Measurements from ENCODE around the gene TMCO2. TPM values are rescaled to one million over a fixed set of nuclear protein-coding genes. Genes with fewer than 3 reads are reported as not detected.

TMCO2 gene
- total and polyA plus RNA-seq, 2 experiments from 2014 or later, result not detected

GRCh38 chr1:40248412-40248811 is 675 bp downstream of the TMCO2 start:
- no peak overlapping the region for H3K4me2 ChIP-seq (ENCODE audit: unreplicated experiment)
- no peaks in the 10 kb centered on the region for H3K27me3 ChIP-seq (replicated peaks; ENCODE audit: insufficient read depth)
- no peaks in the 10 kb centered on the region for H3K9me2 ChIP-seq (ENCODE audit: insufficient read depth)
- H3K36me3 ChIP-seq (ENCODE audit: low read depth), result no peaks in the 10 kb centered on the region
- H3K4me3 ChIP-seq, result no peak overlapping the region
- H4K20me1 ChIP-seq (ENCODE audit: insufficient read depth), result no peaks in the 10 kb centered on the region
- no peak for DNase-seq
- peaks cover 12% of the 10 kb centered on the region; the same call in 1 of the 2 replicates for H3F3A ChIP-seq (ENCODE audit: insufficient read depth)
- in situ Hi-C loops (cut with MboI), result no loop called here
- H2AFZ ChIP-seq, result no peak overlapping the region
- no peaks in the 10 kb centered on the region for H3K79me2 ChIP-seq (ENCODE audit: insufficient read depth)
- H3K4me1 ChIP-seq (ENCODE audit: insufficient read depth), result no peaks in the 10 kb centered on the region
- TF ChIP-seq EZH2 (IDR thresholded peaks at IDR 0.05; ENCODE audit: insufficient read depth, poor library complexity, severe bottlenecking), result no peak
- no peak for TF ChIP-seq EZH2phosphoT487 (IDR thresholded peaks at IDR 0.05; ENCODE audit: insufficient read depth, low read depth)
- no peak overlapping the region for H3K27ac ChIP-seq
- no peaks in the 10 kb centered on the region for H3K9me3 ChIP-seq (ENCODE audit: low read depth)
- no peak overlapping the region for H3K9ac ChIP-seq

- H3K4me1 ChIP-seq (ENCODE audit: insufficient read depth), result peaks cover 5% of the 10 kb centered on the region
- peaks cover 23% of the 10 kb centered on the region for H3K79me2 ChIP-seq (ENCODE audit: insufficient read depth)
- no peak overlapping the region for H3K9ac ChIP-seq
- H3K9me3 ChIP-seq (ENCODE audit: low read depth), result no peaks in the 10 kb centered on the region
- H3K4me2 ChIP-seq (ENCODE audit: unreplicated experiment), result no peak overlapping the region
- H3K27ac ChIP-seq, result no peak overlapping the region
- H4K20me1 ChIP-seq (ENCODE audit: insufficient read depth), result no peaks in the 10 kb centered on the region
- TF ChIP-seq EZH2phosphoT487 (IDR thresholded peaks at IDR 0.05; ENCODE audit: insufficient read depth, low read depth) (no peak), EZH2 (IDR thresholded peaks at IDR 0.05; ENCODE audit: insufficient read depth, poor library complexity, severe bottlenecking) (no peak)
- H3K27me3 ChIP-seq (replicated peaks; ENCODE audit: insufficient read depth), result no peaks in the 10 kb centered on the region
- 0 out of 2 replicates have a peak, but pooled peaks cover 2% of the 10 kb centered on the region for H3F3A ChIP-seq (ENCODE audit: insufficient read depth)
- in situ Hi-C loops (cut with MboI), result no loop called here
- no peak overlapping the region for H3K4me3 ChIP-seq
- no peak for DNase-seq
- no peak overlapping the region for H2AFZ ChIP-seq
- WGBS, 2 experiments (ENCODE audit: low coverage in 1 of 2, low lambda C conversion rate in 2 of 2, missing lambda C conversion rate in 2 of 2), result 83 to 84% methylated on average over 4 of the region's 4 CpGs
- no peaks in the 10 kb centered on the region for H3K36me3 ChIP-seq (ENCODE audit: low read depth)
- H3K9me2 ChIP-seq (ENCODE audit: insufficient read depth), result no peaks in the 10 kb centered on the region
Measured at GRCh38 chr1:40251456-40251855, 3.7 kb downstream of the TMCO2 start.

GRCh38 chr1:40252601-40253000 is 4.9 kb downstream of the TMCO2 start:
- Histone ChIP-seq H2AFZ (no peak overlapping the region), H3K36me3 (ENCODE audit: low read depth) (no peaks in the 10 kb centered on the region), H4K20me1 (ENCODE audit: insufficient read depth) (no peaks in the 10 kb centered on the region), H3K9ac (no peak overlapping the region), H3K27ac (no peak overlapping the region), H3F3A (ENCODE audit: insufficient read depth) (peaks cover 11% of the 10 kb centered on the region; the same call in 1 of the 2 replicates), H3K4me1 (ENCODE audit: insufficient read depth) (peaks cover 10% of the 10 kb centered on the region), H3K9me3 (ENCODE audit: low read depth) (no peaks in the 10 kb centered on the region), H3K27me3 (replicated peaks; ENCODE audit: insufficient read depth) (no peaks in the 10 kb centered on the region), H3K9me2 (ENCODE audit: insufficient read depth) (no peaks in the 10 kb centered on the region), H3K79me2 (ENCODE audit: insufficient read depth) (peaks cover 30% of the 10 kb centered on the region), H3K4me2 (ENCODE audit: unreplicated experiment) (no peak overlapping the region), H3K4me3 (no peak overlapping the region)
- TF ChIP-seq EZH2phosphoT487 (IDR thresholded peaks at IDR 0.05; ENCODE audit: insufficient read depth, low read depth) (no peak), EZH2 (IDR thresholded peaks at IDR 0.05; ENCODE audit: insufficient read depth, poor library complexity, severe bottlenecking) (no peak)
- WGBS, 2 experiments (ENCODE audit: low coverage in 1 of 2, low lambda C conversion rate in 2 of 2, missing lambda C conversion rate in 2 of 2), result 89 to 93% methylated on average over 2 of the region's 2 CpGs
- in situ Hi-C loops (cut with MboI), result no loop called here
- no peak for DNase-seq

GRCh38 chr1:40255231-40255630 is 7.5 kb downstream of the TMCO2 start:
- TF ChIP-seq EZH2phosphoT487 (IDR thresholded peaks at IDR 0.05; ENCODE audit: insufficient read depth, low read depth) (no peak), EZH2 (IDR thresholded peaks at IDR 0.05; ENCODE audit: insufficient read depth, poor library complexity, severe bottlenecking) (no peak)
- in situ Hi-C loops (cut with MboI), result no loop called here
- Histone ChIP-seq H3K27me3 (replicated peaks; ENCODE audit: insufficient read depth) (no peaks in the 10 kb centered on the region), H4K20me1 (ENCODE audit: insufficient read depth) (no peaks in the 10 kb centered on the region), H3K9ac (no peak overlapping the region), H3K9me3 (ENCODE audit: low read depth) (no peaks in the 10 kb centered on the region), H3K36me3 (ENCODE audit: low read depth) (peaks cover 2% of the 10 kb centered on the region; the same call in 1 of the 2 replicates), H3K27ac (no peak overlapping the region), H3K4me2 (ENCODE audit: unreplicated experiment) (no peak overlapping the region), H3K9me2 (ENCODE audit: insufficient read depth) (no peaks in the 10 kb centered on the region), H3K79me2 (ENCODE audit: insufficient read depth) (peaks cover 52% of the 10 kb centered on the region), H3F3A (ENCODE audit: insufficient read depth) (peaks cover 11% of the 10 kb centered on the region; the same call in 1 of the 2 replicates), H3K4me1 (ENCODE audit: insufficient read depth) (peaks cover 10% of the 10 kb centered on the region), H3K4me3 (no peak overlapping the region), H2AFZ (no peak overlapping the region)
- no peak for DNase-seq

Data from GM23248 (cell line).